ENCODE data around the gene PPP6R2. TPM values are rescaled to one million over a fixed set of nuclear protein-coding genes. Genes with fewer than 3 reads are reported as not detected.
"Not testable (repeated sequence)": the region's sequence is repeated elsewhere in the genome, so short reads cannot be mapped to it uniquely, and the experiment has no call there.

PPP6R2 gene
- total RNA-seq, 8 experiments from 2014 or later = 25.1 to 75.6 (median 40.4) TPM

- WGBS, 10 experiments = 0 to 80% (median 19%) methylated on average over 1 to 5 of the region's 56 CpGs; no CpG with 5 or more reads in 5 of the 10 experiments
- H3K27ac ChIP-seq = peak overlapping the region; percentile 60 to 94
- ATAC-seq (replicated peaks in 6 of 8) = peak in 6 of 8 experiments; percentile 0 to 20 (median 1)
- H3K4me3 ChIP-seq = peak overlapping the region; percentile 59 to 89 (median 85)
- peaks cover 12 to 13% of the 10 kb centered on the region in 2 donors for H3K4me1 ChIP-seq (replicated peaks in 1 of 2)
- in situ Hi-C loops (cut with MboI; ENCODE audit: low pct_unique_long_range_greater_than_20kb in 2 of 9, low sequenced_read_pairs in 9 of 9, unreplicated experiment in 9 of 9) = loop anchor here in 2 of 9 experiments (10.0 kb wide), 2 partner anchors 52 to 62 kb away; partner anchors contain the start of genes MAPK11 (in 1 of the 2) and MAPK12 (in 1 of the 2)
These were observed 16.7 kb upstream of the PPP6R2 start for GRCh38 chr22:50326225-50326955.

- H3K27ac ChIP-seq = peak within 1 kb of the TSS; percentile 81 to 94
- ATAC-seq (replicated peaks in 6 of 8) = peak; percentile 91 to 98 (median 96)
These were observed 16.0 kb upstream of the PPP6R2 start, which contains the start of gene DENND6B for GRCh38 chr22:50326956-50327710. TSS of gene DENND6B (minus strand) at chr22:50327012. CDS start at chr22:50326988, 24 bp downstream.

GRCh38 chr22:50327711-50328019, 15.5 kb upstream of the PPP6R2 start:
- peak overlapping the region; percentile 59 to 89 (median 85) for H3K4me3 ChIP-seq
- peak overlapping the region; percentile 81 to 94 for H3K27ac ChIP-seq
- in situ Hi-C loops (cut with MboI; ENCODE audit: low pct_unique_long_range_greater_than_20kb in 2 of 9, low sequenced_read_pairs in 9 of 9, unreplicated experiment in 9 of 9) = loop anchor here in 2 of 9 experiments (10.0 kb wide), 2 partner anchors 53 to 63 kb away; partner anchors contain the start of genes MAPK11 (in 1 of the 2) and MAPK12 (in 1 of the 2)
- 60 to 100% (median 96%) methylated on average over 1 to 9 of the region's 22 CpGs; no CpG with 5 or more reads in 2 of the 10 experiments for WGBS, 10 experiments
- H3K4me1 ChIP-seq (replicated peaks in 1 of 2) = peaks cover 12 to 13% of the 10 kb centered on the region in 2 donors
- no peak for ATAC-seq (replicated peaks in 6 of 8)

More at GRCh38 chr22:50326956-50327710, 16.0 kb upstream of the PPP6R2 start, which contains the start of gene DENND6B:
- Histone ChIP-seq H3K4me3 (peak within 1 kb of the TSS; percentile 59 to 89 (median 85)), H3K4me1 (replicated peaks in 1 of 2) (peaks cover 12 to 13% of the 10 kb centered on the region in 2 donors)
- in situ Hi-C loops (cut with MboI; ENCODE audit: low pct_unique_long_range_greater_than_20kb in 2 of 9, low sequenced_read_pairs in 9 of 9, unreplicated experiment in 9 of 9) = loop anchor here in 2 of 9 experiments (10.0 kb wide), 2 partner anchors 52 to 62 kb away; partner anchors contain the start of genes MAPK11 (in 1 of the 2) and MAPK12 (in 1 of the 2)
- 3 to 80% methylated on average over 1 to 13 of the region's 105 CpGs; no CpG with 5 or more reads in 8 of the 10 experiments for WGBS, 10 experiments

- ATAC-seq (replicated peaks in 6 of 8) = no peak
- in situ Hi-C loops (cut with MboI; ENCODE audit: low pct_unique_long_range_greater_than_20kb in 2 of 9, low sequenced_read_pairs in 9 of 9, unreplicated experiment in 9 of 9) = loop anchor here in 2 of 9 experiments (10.0 kb wide), 2 partner anchors 54 to 64 kb away; partner anchors contain the start of genes MAPK11 (in 1 of the 2) and MAPK12 (in 1 of the 2)
- H3K4me3 ChIP-seq = no peak overlapping the region
- H3K27ac ChIP-seq = no peak overlapping the region
- WGBS, 10 experiments = 67 to 100% (median 93%) methylated on average over 1 to 6 of the region's 6 CpGs; no CpG with 5 or more reads in 2 of the 10 experiments
- peaks cover 12 to 13% of the 10 kb centered on the region in 2 donors for H3K4me1 ChIP-seq (replicated peaks in 1 of 2)
These were observed 13.9 kb upstream of the PPP6R2 start for GRCh38 chr22:50329236-50329635.

- H3K4me3 ChIP-seq; in situ Hi-C loops (cut with MboI; ENCODE audit: low pct_unique_long_range_greater_than_20kb in 2 of 9, low sequenced_read_pairs in 9 of 9, unreplicated experiment in 9 of 9); ATAC-seq (replicated peaks in 6 of 8); H3K4me1 ChIP-seq (replicated peaks in 1 of 2); H3K27ac ChIP-seq: not testable (repeated sequence)
- 70 to 100% (median 85%) methylated on average over 1 to 5 of the region's 5 CpGs; no CpG with 5 or more reads in 2 of the 10 experiments for WGBS, 10 experiments
These were observed 8.7 kb upstream of the PPP6R2 start for GRCh38 chr22:50334433-50334832.

- H3K4me1 ChIP-seq (replicated peaks in 1 of 2) = peaks cover 0 to 3% of the 10 kb centered on the region in 2 donors
- no peak for ATAC-seq (replicated peaks in 6 of 8)
- H3K27ac ChIP-seq = no peak overlapping the region
- 80 to 100% (median 93%) methylated on average over 1 to 7 of the region's 13 CpGs; no CpG with 5 or more reads in 3 of the 10 experiments for WGBS, 10 experiments
- no peak overlapping the region for H3K4me3 ChIP-seq
- in situ Hi-C loops (cut with MboI; ENCODE audit: low pct_unique_long_range_greater_than_20kb in 2 of 9, low sequenced_read_pairs in 9 of 9, unreplicated experiment in 9 of 9) = no loop called here
These were observed 5.7 kb upstream of the PPP6R2 start for GRCh38 chr22:50337262-50338041.

- Histone ChIP-seq H3K4me1 (replicated peaks in 1 of 2) (peaks cover 0 to 3% of the 10 kb centered on the region in 2 donors), H3K27ac (no peak overlapping the region), H3K4me3 (no peak overlapping the region)
- ATAC-seq (replicated peaks in 6 of 8) = no peak
- WGBS, 10 experiments = 50 to 100% (median 98%) methylated on average over 1 to 3 of the region's 5 CpGs; no CpG with 5 or more reads in 2 of the 10 experiments
- in situ Hi-C loops (cut with MboI; ENCODE audit: low pct_unique_long_range_greater_than_20kb in 2 of 9, low sequenced_read_pairs in 9 of 9, unreplicated experiment in 9 of 9) = no loop called here
These were observed 5.0 kb upstream of the PPP6R2 start for GRCh38 chr22:50338042-50338573.

- ATAC-seq (replicated peaks in 6 of 8) = no peak
- Histone ChIP-seq H3K4me1 (replicated peaks in 1 of 2) (peaks cover 0 to 3% of the 10 kb centered on the region in 2 donors), H3K27ac (no peak overlapping the region), H3K4me3 (no peak overlapping the region)
- 91 to 100% (median 100%) methylated on average over 1 to 4 of the region's 4 CpGs; no CpG with 5 or more reads in 5 of the 10 experiments for WGBS, 10 experiments
- in situ Hi-C loops (cut with MboI; ENCODE audit: low pct_unique_long_range_greater_than_20kb in 2 of 9, low sequenced_read_pairs in 9 of 9, unreplicated experiment in 9 of 9) = no loop called here
These were observed 4.2 kb upstream of the PPP6R2 start for GRCh38 chr22:50338860-50339462.

GRCh38 chr22:50339945-50340879, 2.9 kb upstream of the PPP6R2 start:
- Histone ChIP-seq H3K27ac (no peak overlapping the region), H3K4me1 (replicated peaks in 1 of 2) (peaks cover 0 to 3% of the 10 kb centered on the region in 2 donors), H3K4me3 (no peak overlapping the region)
- 17 to 86% (median 75%) methylated on average over 1 to 7 of the region's 12 CpGs; no CpG with 5 or more reads in 1 of the 10 experiments for WGBS, 10 experiments
- in situ Hi-C loops (cut with MboI; ENCODE audit: low pct_unique_long_range_greater_than_20kb in 2 of 9, low sequenced_read_pairs in 9 of 9, unreplicated experiment in 9 of 9) = no loop called here
- no peak for ATAC-seq (replicated peaks in 6 of 8)

GRCh38 chr22:50341977-50342650, 1.0 kb upstream of the PPP6R2 start:
- Histone ChIP-seq H3K27ac (no peak overlapping the region), H3K4me3 (peak overlapping the region; percentile 74 to 98 (median 93)), H3K4me1 (replicated peaks in 1 of 2) (peaks cover 2 to 3% of the 10 kb centered on the region in 2 donors)
- WGBS, 10 experiments = 0 to 7% (median 1%) methylated on average over 3 to 10 of the region's 26 CpGs; no CpG with 5 or more reads in 4 of the 10 experiments
- in situ Hi-C loops (cut with MboI; ENCODE audit: low pct_unique_long_range_greater_than_20kb in 2 of 9, low sequenced_read_pairs in 9 of 9, unreplicated experiment in 9 of 9) = no loop called here
- peak; percentile 69 to 84 (median 76) for ATAC-seq (replicated peaks in 6 of 8)
